Kidney (tissue), 14 donors: ENCODE results near the gene ZNF761. TPM values are rescaled to one million over a fixed set of nuclear protein-coding genes. Genes with fewer than 3 reads are reported as not detected.
"Not testable (repeated sequence)": the region's sequence is repeated elsewhere in the genome, so short reads cannot be mapped to it uniquely, and the experiment has no call there.

Experiments used
- DNase-seq, 5 donors: peaks; one replicate each; pipeline ENCODE4 v3.0.0-alpha.2; 2013 to 2020
- FAIRE-seq: peaks from 2 replicates; lab custom pipeline; 2012; peaks lifted over from hg19 to GRCh38; lab: Jason Lieb, UNC
- H3K27ac ChIP-seq, 2 donors: one replicate each; pipeline ENCODE4 v1.7.0; 2013; ENCODE audit warnings: low read depth in 2 of 2, low read length in 2 of 2, inconsistent platforms in 1 of 2
- H3K27me3 ChIP-seq: one replicate; pipeline ENCODE4 v1.7.1; 2013; ENCODE audit warnings: low read length, inconsistent platforms; ENCODE audit not compliant: control insufficient read depth, insufficient read depth
- H3K36me3 ChIP-seq, 3 donors: one replicate each; pipeline versions ENCODE4 v1.7.0 to v1.7.1; 2013; ENCODE audit warnings: low read length in 3 of 3, control low read depth in 1 of 3, inconsistent platforms in 1 of 3; ENCODE audit not compliant: insufficient read depth in 3 of 3, control insufficient read depth in 2 of 3
- H3K4me1 ChIP-seq, 3 donors: one replicate each; pipeline versions ENCODE4 v1.7.0 to v1.7.1; 2013; ENCODE audit warnings: low read length in 3 of 3, inconsistent platforms in 1 of 3, low read depth in 1 of 3; ENCODE audit not compliant: control insufficient read depth in 2 of 3, insufficient read depth in 2 of 3
- H3K4me3 ChIP-seq, 3 donors: one replicate each; pipeline versions ENCODE4 v1.7.0 to v1.8.1; 2013; ENCODE audit warnings: low read length in 3 of 3, control low read depth in 1 of 3, inconsistent platforms in 1 of 3
- H3K9ac ChIP-seq, 3 donors: one replicate each; pipeline versions ENCODE4 v1.7.0 to v1.7.1; 2013; ENCODE audit warnings: low read length in 3 of 3, control low read depth in 1 of 3, inconsistent platforms in 1 of 3
- H3K9me3 ChIP-seq, 3 donors: one replicate each; pipeline versions ENCODE4 v1.7.0 to v1.7.1; 2013; ENCODE audit warnings: low read length in 3 of 3, control low read depth in 1 of 3, inconsistent platforms in 1 of 3; ENCODE audit not compliant: control insufficient read depth in 2 of 3, insufficient read depth in 1 of 3
- CTCF ChIP-seq: IDR thresholded peaks from 3 replicates; pipeline ENCODE4 v1.5.1; 2012; ENCODE audit warnings: mild to moderate bottlenecking, moderate library complexity, borderline replicate concordance; ENCODE audit not compliant: insufficient read depth; ENCODE audit errors: extremely low read depth
- intact Hi-C: fragments of 100-400 bp; cut with DNase I; formaldehyde crosslinking; loops from one replicate; pipeline ENCODE4 v1.11.1; 2022
- polyA plus RNA-seq: library from polyadenylated mRNA; stranded (reverse); fragments of 350-450 nt; fragmentation: Illumina TruSeq; extraction: RNeasy Lipid Tissue Mini Kit (QIAGEN cat#74804); gene quantifications from one replicate; pipeline ENCODE4 v1.2.3, GENCODE V29; 2014; ENCODE audit warnings: low read depth, low replicate concordance; ENCODE audit not compliant: insufficient read depth
- total RNA-seq: library from RNA; stranded (reverse); fragmentation: NEBNext Ultra II Directional; extraction: Animal tissue kit (Norgen Biotek cat#: 25700); gene quantifications from one replicate; pipeline ENCODE4 v1.2.1, GENCODE V29; 2021
- donor health status: control.
- donor health status: control.
- donor health status: control.
- donor health status: control.
- donor health status: control.
- donor health status: DM: yes; HTN: yes; CAD: no.
- donor health status: Normal renal cell carcinoma (clear cell type).

ZNF761 gene
- total and polyA plus RNA-seq, 2 donors from 2014 or later, result 4.9 to 10.4 TPM

DNA sequence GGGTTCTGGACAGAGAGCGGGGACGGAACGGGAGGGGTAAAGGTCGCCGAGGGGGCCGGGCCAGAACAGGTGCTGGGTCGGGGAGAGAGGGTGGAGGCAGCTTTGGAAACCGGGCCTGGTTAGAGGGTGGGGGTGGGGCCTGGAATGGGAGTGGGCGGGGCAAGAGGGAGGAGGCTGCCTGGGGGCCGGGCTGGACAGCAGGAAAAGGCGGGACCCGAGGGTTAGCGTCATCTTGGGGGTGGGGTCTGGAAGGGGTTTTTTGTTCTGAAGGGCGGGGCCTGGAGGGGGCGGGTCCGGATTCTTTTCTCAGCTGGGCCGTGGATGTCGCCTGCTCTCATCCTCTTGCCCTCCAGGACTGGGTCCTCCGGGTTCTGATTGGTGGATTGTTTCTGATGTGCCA lies 31.5 kb downstream of the ZNF761 start:
- DNase-seq, result peak; percentile 53 to 85 (median 77)
- H3K27ac ChIP-seq, result no peak overlapping the region

DNA sequence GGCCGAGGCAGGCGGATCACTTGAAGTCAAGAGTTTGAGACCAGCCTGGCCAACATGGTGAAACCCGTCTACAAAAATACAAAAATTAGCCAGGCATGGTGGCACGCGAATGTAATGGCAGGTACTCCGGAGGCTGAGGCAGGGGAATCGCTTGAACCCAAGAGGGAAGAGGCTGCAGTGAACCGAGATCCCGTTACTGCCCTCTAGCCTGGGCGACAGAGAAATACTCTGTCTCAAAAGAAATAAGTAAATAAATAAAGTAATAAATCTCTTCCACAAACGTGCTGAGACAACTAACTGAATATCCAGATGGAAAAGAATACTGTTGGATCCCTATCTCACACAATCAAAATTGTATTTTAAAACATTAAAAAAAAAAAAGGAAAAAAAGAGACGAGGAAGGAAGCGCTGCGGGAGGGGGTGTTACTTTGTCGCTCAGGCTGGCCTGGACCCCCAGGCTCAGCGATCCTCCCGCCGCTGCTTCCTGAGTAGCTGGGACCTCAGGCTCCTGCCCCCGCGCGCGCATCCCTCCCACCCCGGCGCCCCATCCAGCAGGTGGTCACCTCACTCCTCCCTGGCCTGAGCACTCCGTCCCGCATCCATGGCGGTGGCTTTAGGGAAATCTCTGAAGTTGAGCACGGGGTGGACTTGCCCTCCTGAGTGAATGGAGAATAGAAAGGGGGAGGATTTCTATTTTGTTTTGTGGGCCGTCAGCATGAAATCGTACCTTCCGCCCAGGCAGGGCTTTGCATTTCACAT lies 35.1 kb downstream of the ZNF761 start:
- TF ChIP-seq CTCF, result no peak
- no peaks in the 10 kb centered on the region for H3K9me3 ChIP-seq
- no peaks in the 10 kb centered on the region for H3K27me3 ChIP-seq
- H3K36me3 ChIP-seq, result no peaks in the 10 kb centered on the region
- DNase-seq, result peak in 3 of 5 donors; percentile 32 to 68 (median 53)
- peak overlapping the region in 2 of 3 donors; percentile 26 to 34 for H3K9ac ChIP-seq
- H3K4me1 ChIP-seq, result no peaks in the 10 kb centered on the region
- H3K4me3 ChIP-seq, result peak overlapping the region; percentile 80 to 91 (median 85)
- intact Hi-C loops, result no loop called here
- no peak for FAIRE-seq
- no peak overlapping the region for H3K27ac ChIP-seq

More for the DNA sequence above, 31.5 kb downstream of the ZNF761 start:
- Histone ChIP-seq H3K27me3 (no peaks in the 10 kb centered on the region), H3K9ac (no peak overlapping the region), H3K36me3 (no peaks in the 10 kb centered on the region), H3K9me3 (no peaks in the 10 kb centered on the region), H3K4me1 (no peaks in the 10 kb centered on the region), H3K4me3 (no peak overlapping the region)
- intact Hi-C loops, result no loop called here
- no peak for TF ChIP-seq CTCF
- no peak for FAIRE-seq

DNA sequence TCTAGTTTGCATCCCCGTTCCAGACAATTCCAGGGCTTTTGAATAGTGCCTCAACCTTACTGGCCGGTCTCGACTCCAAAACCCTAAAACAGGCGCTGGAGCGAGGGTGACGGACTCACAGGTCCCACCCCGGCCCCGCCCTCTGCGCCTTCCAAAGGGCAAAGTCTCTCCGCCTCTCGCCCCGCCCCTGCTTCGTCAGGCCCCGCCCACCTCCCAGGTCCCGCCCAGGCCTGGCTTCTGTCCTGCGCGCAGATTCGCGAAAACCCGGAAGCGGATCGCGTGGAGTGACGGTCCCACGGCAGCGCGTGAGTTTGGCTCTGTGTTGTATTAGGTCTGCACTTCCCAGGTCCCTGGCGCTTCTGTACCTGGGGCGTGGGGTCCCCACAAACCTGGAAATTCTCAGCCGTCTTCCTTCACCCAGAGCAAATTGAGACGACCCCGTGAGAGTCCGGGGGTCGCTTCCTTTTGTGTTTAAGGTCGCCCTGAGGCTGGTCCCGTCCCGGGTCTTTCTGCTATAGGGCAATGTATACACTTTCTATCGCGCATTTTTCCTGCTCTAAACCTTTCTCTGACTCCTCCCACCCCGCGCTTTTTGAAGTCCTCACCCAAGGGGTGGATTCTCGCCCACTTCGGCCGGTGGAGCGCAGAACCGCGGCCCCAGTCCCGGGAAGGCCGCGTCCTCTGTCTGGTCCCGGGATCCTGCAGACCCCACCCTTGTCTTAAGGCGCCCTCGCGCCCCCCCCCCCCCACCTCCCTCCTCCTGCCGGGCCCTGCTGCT lies 35.9 kb downstream of the ZNF761 start, which contains the start of gene ZNF813:
Gene ZNF813 (plus strand): TSS at position 249 of the 778 bp plus-strand sequence. CDS start 16,090 bp downstream, outside the sequence.
- peak within 1 kb of the TSS; percentile 73 for H3K9ac ChIP-seq
- TF ChIP-seq CTCF, result no peak
- H3K4me3 ChIP-seq, result peak within 1 kb of the TSS; percentile 85 to 91 (median 89)
- DNase-seq (peak; percentile 95 to 98 (median 96)), FAIRE-seq (no peak)
- no peaks in the 10 kb centered on the region for H3K4me1 ChIP-seq
- intact Hi-C loops, result no loop called here
- peak within 1 kb of the TSS; percentile 22 to 53 for H3K27ac ChIP-seq
- no peaks in the 10 kb centered on the region for H3K36me3 ChIP-seq
- H3K9me3 ChIP-seq, result no peaks in the 10 kb centered on the region
- no peaks in the 10 kb centered on the region for H3K27me3 ChIP-seq

DNA sequence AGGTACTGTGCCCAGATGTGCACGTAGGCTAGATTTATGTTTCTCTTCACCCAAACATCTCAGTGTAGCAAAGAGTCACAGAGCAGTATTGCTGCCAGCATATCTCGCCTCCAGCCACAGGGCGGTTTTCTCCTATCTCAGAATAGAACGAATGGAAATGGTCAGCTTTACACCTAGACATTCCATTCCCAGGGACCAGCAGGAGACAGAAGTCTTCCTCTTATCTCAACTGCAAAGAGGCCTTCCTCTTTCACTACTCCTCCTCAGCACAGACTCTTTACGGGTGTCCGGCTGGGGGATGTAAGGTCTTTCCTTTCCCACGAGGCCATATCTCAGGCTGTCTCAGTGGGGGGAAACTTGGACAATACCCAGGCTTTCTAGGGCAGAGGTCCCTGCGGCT lies 36.8 kb downstream of the ZNF761 start:
- H3K4me1 ChIP-seq, H3K9ac ChIP-seq, H3K36me3 ChIP-seq, H3K9me3 ChIP-seq, intact Hi-C loops, H3K27me3 ChIP-seq, FAIRE-seq, DNase-seq, H3K27ac ChIP-seq: not testable (repeated sequence)
- peak overlapping the region in 2 of 3 donors; percentile 23 to 91 for H3K4me3 ChIP-seq
